ENCODE measurements around the gene RIMS4.

RIMS4 gene

GRCh38 chr20:44736170-44737021 is 74.0 kb downstream of the RIMS4 start:
- DNase-seq, result peak; percentile 58

- no peak for DNase-seq
These were observed 74.6 kb downstream of the RIMS4 start for GRCh38 chr20:44735816-44736169.

- DNase-seq, result no peak
These were observed 75.4 kb downstream of the RIMS4 start for GRCh38 chr20:44734938-44735337.

- peak; percentile 53 for DNase-seq
These were observed 76.8 kb downstream of the RIMS4 start for GRCh38 chr20:44733341-44734069.

GRCh38 chr20:44732327-44732726 is 78.0 kb downstream of the RIMS4 start:
- DNase-seq, result no peak

GRCh38 chr20:44731657-44732056 is 78.7 kb downstream of the RIMS4 start:
- DNase-seq, result no peak

GRCh38 chr20:44730441-44730840 is 79.9 kb downstream of the RIMS4 start:
- no peak for DNase-seq

- DNase-seq, result peak; percentile 20
These were observed 81.4 kb downstream of the RIMS4 start for GRCh38 chr20:44728801-44729443.

GRCh38 chr20:44727651-44728050 is 82.7 kb downstream of the RIMS4 start:
- no peak for DNase-seq

- no peak for DNase-seq
These were observed 83.3 kb downstream of the RIMS4 start for GRCh38 chr20:44727039-44727438.

GRCh38 chr20:44725837-44726236 is 84.5 kb downstream of the RIMS4 start:
- DNase-seq, result no peak

GRCh38 chr20:44724423-44725091 is 85.8 kb downstream of the RIMS4 start:
- no peak for DNase-seq

GRCh38 chr20:44723798-44724362 is 86.5 kb downstream of the RIMS4 start:
- DNase-seq, result no peak

GRCh38 chr20:44723391-44723790 is 87.0 kb downstream of the RIMS4 start:
- DNase-seq, result no peak

- no peak for DNase-seq
These were observed 87.4 kb downstream of the RIMS4 start for GRCh38 chr20:44722990-44723389.

GRCh38 chr20:44721785-44722054 is 88.6 kb downstream of the RIMS4 start:
- no peak for DNase-seq

- DNase-seq, result no peak
These were observed 89.2 kb downstream of the RIMS4 start for GRCh38 chr20:44720997-44721784.

- no peak for DNase-seq
These were observed 89.7 kb downstream of the RIMS4 start for GRCh38 chr20:44720621-44720996.

GRCh38 chr20:44719841-44720240 is 90.5 kb downstream of the RIMS4 start:
- DNase-seq, result no peak

GRCh38 chr20:44717986-44718385 is 92.4 kb downstream of the RIMS4 start:
- DNase-seq, result no peak

- DNase-seq, result no peak
These were observed 93.8 kb downstream of the RIMS4 start for GRCh38 chr20:44716309-44717106.
